Measurements from ENCODE around the gene ZNF263.
"Not testable (repeated sequence)": the region's sequence is repeated elsewhere in the genome, so short reads cannot be mapped to it uniquely, and the experiment has no call there.

ZNF263 gene

DNA sequence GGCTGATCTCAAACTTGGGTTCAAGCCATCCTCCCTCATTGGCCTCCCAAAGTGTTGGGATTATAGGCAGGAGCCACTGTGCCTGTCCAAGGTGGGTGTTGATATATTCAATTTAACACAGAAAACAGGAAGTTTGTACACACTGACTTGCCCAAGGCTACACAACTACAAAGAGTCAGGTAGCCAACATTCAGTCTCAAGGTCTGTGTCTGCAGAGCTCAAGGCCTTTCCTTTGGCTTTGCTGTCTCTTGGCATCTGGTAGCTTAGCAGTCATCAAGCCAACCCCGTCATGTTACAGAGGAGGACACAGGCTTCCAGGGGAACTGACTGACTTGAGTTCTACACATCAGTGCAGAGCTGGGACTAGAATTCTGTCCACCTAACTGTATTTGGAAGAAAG lies 15.0 kb upstream of the ZNF263 start:
- TF ChIP-seq CTCF (conservative IDR thresholded peaks at IDR 0.05), result no peak
- no peak overlapping the region for H3K27ac ChIP-seq

GRCh38 chr16:3270718-3271117 lies 12.6 kb upstream of the ZNF263 start:
- H3K27ac ChIP-seq, result not testable (repeated sequence)

- not testable (repeated sequence) for H3K27ac ChIP-seq
Observed at GRCh38 chr16:3271281-3271680, 12.0 kb upstream of the ZNF263 start.

DNA sequence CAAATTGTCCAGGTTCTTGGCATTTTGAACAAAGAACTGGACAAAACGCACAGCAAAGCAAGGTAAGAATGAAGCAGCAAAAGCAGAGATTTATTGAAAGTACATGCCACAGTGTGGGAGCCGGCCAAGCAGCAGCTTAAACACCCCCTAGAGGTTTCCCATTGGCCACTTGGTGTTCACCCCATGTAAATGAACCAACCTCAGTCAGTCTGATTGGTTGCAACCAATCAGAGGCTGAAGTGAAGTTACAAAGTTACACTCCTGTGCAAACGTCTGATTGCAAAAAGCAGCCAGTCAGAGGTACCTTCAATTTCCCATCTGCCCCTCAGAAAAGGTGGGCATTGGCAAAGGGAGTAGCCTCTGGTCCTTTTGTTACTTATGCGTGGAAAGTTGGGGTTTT lies 8.8 kb upstream of the ZNF263 start:
- no peak for TF ChIP-seq CTCF (conservative IDR thresholded peaks at IDR 0.05)
- H3K27ac ChIP-seq, result no peak overlapping the region

DNA sequence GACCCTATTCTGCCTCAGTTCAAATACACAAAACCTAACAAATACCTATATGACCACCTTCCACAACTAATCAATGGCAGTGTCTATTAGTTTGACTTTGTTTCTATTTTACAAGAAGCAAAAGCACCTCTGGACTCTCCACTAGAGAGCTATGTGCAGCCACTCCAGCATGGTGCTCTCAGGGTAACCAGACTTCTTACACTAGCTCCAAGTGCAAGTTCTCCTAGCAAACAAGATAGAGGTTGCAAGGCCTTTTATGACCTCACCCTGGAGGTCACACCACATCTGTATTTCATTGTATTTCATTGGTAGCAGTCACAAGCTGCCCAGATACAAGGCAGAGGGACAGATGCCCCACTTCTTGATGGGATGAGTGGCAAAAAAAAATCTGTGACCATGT lies 8.3 kb upstream of the ZNF263 start:
- H3K27ac ChIP-seq, result no peak overlapping the region
- TF ChIP-seq CTCF (conservative IDR thresholded peaks at IDR 0.05), result no peak

GRCh38 chr16:3276679-3277078 lies 6.6 kb upstream of the ZNF263 start:
- TF ChIP-seq CTCF (conservative IDR thresholded peaks at IDR 0.05), result no peak
- H3K27ac ChIP-seq, result peak overlapping the region; percentile 93

DNA sequence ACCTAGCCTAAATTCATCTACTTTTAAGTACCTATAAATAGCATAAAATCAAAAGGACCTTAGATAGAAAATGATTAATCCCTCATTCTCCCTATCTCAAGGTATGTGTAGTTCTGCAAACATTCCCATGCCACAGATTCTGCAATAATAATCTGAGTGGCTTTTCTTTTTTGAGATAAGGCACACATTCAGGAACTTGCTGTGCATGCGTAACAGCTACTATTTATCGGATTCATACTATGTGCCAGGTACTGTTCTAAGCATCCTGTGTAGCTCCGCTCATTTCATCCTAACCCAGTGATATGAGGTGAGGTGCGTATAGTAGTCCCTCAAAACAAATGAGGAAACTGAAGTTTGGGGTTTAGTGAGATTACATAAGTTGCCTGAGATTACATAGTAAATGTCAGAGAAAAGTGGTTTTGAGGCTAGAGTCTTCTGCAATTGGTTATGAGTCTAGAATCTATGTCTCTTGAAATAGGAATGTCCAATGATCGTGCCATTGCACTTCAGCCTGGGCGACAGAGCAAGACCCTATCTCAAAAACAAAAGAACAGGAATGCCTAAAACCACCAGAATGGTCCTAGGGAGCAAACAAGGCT lies 2.0 kb upstream of the ZNF263 start:
- H3K27ac ChIP-seq, result peak overlapping the region; percentile 93
- no peak for TF ChIP-seq CTCF (conservative IDR thresholded peaks at IDR 0.05)

DNA sequence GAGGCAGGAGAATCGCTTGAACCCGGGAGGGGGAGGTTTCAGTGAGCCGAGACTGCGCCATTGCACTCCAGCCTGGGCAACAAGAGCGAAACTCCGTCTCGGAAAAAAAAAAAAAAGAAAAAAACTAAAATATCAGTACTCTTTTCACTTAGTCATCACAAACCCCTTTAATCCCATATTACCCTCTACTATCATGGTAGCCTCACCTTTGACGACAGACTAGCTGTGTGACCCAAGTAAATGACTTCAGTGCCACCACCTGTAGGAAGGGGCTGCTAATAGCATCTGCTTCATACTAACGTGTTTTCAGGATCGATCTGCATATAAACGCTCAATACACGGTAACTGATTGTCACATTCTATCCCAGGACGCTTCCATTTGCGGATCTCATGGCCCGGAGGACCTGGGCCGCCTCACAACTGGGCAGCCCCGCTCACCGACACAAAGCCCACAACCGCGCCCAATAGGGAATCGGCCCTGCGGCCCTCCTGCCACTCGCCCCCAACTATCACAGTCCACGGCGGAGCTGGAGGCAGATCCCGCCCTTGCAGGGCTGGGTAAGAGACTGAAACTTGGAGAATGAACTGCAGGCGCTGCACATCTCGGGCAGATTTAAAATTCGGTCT lies 1.1 kb upstream of the ZNF263 start:
- H3K27ac ChIP-seq, result peak overlapping the region; percentile 93
- TF ChIP-seq CTCF (conservative IDR thresholded peaks at IDR 0.05), result no peak

All from VCaP (cell line).